Left lung (tissue), 10 donors: ENCODE results near the gene MED17. TPM values are rescaled to one million over a fixed set of nuclear protein-coding genes. Genes with fewer than 3 reads are reported as not detected.
A peak's percentile ranks its signal among the peaks of the same experiment; 100 is the strongest.
"Not testable (repeated sequence)": the region's sequence is repeated elsewhere in the genome, so short reads cannot be mapped to it uniquely, and the experiment has no call there.

Experiments used
- ATAC-seq: fragments of 200-7000 bp; cut with Tn5 transposase; one replicate; pipeline ENCODE4 v1.9.1; 2020; ENCODE audit warnings: moderate library complexity
- DNase-seq, 4 donors: peaks; one replicate each; pipeline ENCODE4 v3.0.0-alpha.2; 2013 to 2020
- H3K27ac ChIP-seq, 2 donors: fragments of 200-600 bp; sonication (generic) in 1 of 2; one replicate each; pipeline versions ENCODE4 v1.5.0 to v1.8.0; 2020 to 2021
- H3K27me3 ChIP-seq, 2 donors: fragments of 200-600 bp; sonication (generic) in 1 of 2; one replicate each; pipeline versions ENCODE4 v1.5.0 to v1.8.0; 2020 to 2021
- H3K36me3 ChIP-seq, 2 donors: fragments of 200-600 bp; sonication (generic) in 1 of 2; one replicate each; pipeline versions ENCODE4 v1.5.0 to v1.8.0; 2020 to 2021
- H3K4me1 ChIP-seq, 2 donors: fragments of 200-600 bp; one replicate each; pipeline ENCODE4 v1.8.0; 2021
- H3K4me3 ChIP-seq, 2 donors: fragments of 200-600 bp; sonication (generic) in 1 of 2; one replicate each; pipeline versions ENCODE4 v1.5.0 to v1.8.0; 2020 to 2021; ENCODE audit warnings: mild to moderate bottlenecking in 1 of 2
- H3K9me3 ChIP-seq, 2 donors: fragments of 200-600 bp; sonication (generic) in 1 of 2; one replicate each; pipeline versions ENCODE4 v1.5.0 to v1.8.0; 2020 to 2021
- CTCF ChIP-seq, 2 donors: fragments of 200-600 bp; sonication (generic) in 1 of 2; IDR thresholded peaks; one replicate each; pipeline versions ENCODE4 v1.5.0 to v1.8.0; 2021; ENCODE audit warnings: antibody characterized with exemption in 2 of 2
- intact Hi-C, 2 donors: fragments of 100-400 bp; cut with DNase I; formaldehyde crosslinking; loops; one replicate each; pipeline versions ENCODE4 v1.11.2 to v1.14.2; 2022
- polyA plus RNA-seq, 6 donors: library from polyadenylated mRNA; unstranded; fragments of 120-200 nt; gene quantifications; one replicate each; pipeline ENCODE4 v1.2.1, GENCODE V29; 2013; ENCODE audit not compliant: insufficient read length in 6 of 6
- total RNA-seq, 2 donors: library from RNA; stranded (reverse); fragmentation: NEBNext Ultra II Directional; extraction: Animal tissue kit (Norgen Biotek cat#: 25700); gene quantifications; one replicate each; pipeline ENCODE4 v1.2.1, GENCODE V29; 2021
- donor health status: DM: no; HTN: yes; CAD: no.
- donor health status: DM: no; HTN: no; CAD: no.

The MED17 gene
- total and polyA plus RNA-seq, 8 donors = 26.3 to 46.0 (median 43.5) TPM

GRCh38 chr11:93773601-93774200, 10.4 kb upstream of the MED17 start:
- Histone ChIP-seq H3K4me3 (no peak overlapping the region), H3K4me1 (no peaks in the 10 kb centered on the region), H3K36me3 (no peaks in the 10 kb centered on the region), H3K27me3 (no peaks in the 10 kb centered on the region), H3K27ac (no peak overlapping the region), H3K9me3 (peaks cover 0 to 8% of the 10 kb centered on the region in 2 donors)
- no peak for ATAC-seq
- DNase-seq = no peak
- no peak for TF ChIP-seq CTCF (IDR thresholded peaks at IDR 0.05)
- intact Hi-C loops = no loop called here

- H3K4me3 ChIP-seq, H3K27ac ChIP-seq, H3K36me3 ChIP-seq, DNase-seq, ATAC-seq, H3K9me3 ChIP-seq, H3K27me3 ChIP-seq, intact Hi-C loops, H3K4me1 ChIP-seq: not testable (repeated sequence)
Measured at GRCh38 chr11:93774560-93774959, 9.5 kb upstream of the MED17 start.

DNA sequence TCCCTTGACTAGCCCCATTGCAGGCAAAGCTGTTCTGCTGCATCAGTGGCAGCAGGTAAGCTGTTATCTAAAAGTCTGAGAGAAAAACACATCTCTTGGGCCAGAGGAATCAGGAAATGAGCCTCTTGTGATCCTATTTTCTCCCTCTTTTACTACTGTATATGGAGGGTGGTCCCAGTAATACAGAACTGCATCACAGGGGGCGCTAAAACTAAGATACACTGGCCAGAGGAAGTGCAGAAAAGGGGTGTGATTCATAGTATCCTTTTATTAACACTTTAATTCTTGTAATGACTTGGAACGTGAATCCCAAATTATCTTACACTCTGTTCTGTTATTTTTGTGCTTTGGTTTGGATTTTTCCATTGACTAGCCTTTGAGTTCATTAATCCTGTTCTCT, 8.8 kb upstream of the MED17 start:
- ATAC-seq = no peak
- peaks cover 0 to 8% of the 10 kb centered on the region in 2 donors for H3K9me3 ChIP-seq

GRCh38 chr11:93783362-93783761, 720 bp upstream of the MED17 start:
- Histone ChIP-seq H3K4me3 (peak overlapping the region; percentile 71 to 78), H3K36me3 (peaks cover 0 to 8% of the 10 kb centered on the region in 2 donors), H3K4me1 (peaks cover 22 to 43% of the 10 kb centered on the region in 2 donors), H3K27ac (peak overlapping the region in 1 of 2 donors; percentile 93), H3K27me3 (no peaks in the 10 kb centered on the region), H3K9me3 (no peaks in the 10 kb centered on the region)
- no peak for ATAC-seq
- intact Hi-C loops = no loop called here
- no peak for DNase-seq
- no peak for TF ChIP-seq CTCF (IDR thresholded peaks at IDR 0.05)

More for the DNA sequence above, 8.8 kb upstream of the MED17 start:
- H3K27ac ChIP-seq = no peak overlapping the region
- H3K27me3 ChIP-seq = no peaks in the 10 kb centered on the region
- H3K36me3 ChIP-seq = no peaks in the 10 kb centered on the region
- no peak overlapping the region for H3K4me3 ChIP-seq
- no peak for TF ChIP-seq CTCF (IDR thresholded peaks at IDR 0.05)
- no peaks in the 10 kb centered on the region for H3K4me1 ChIP-seq
- no peak for DNase-seq
- intact Hi-C loops = no loop called here

DNA sequence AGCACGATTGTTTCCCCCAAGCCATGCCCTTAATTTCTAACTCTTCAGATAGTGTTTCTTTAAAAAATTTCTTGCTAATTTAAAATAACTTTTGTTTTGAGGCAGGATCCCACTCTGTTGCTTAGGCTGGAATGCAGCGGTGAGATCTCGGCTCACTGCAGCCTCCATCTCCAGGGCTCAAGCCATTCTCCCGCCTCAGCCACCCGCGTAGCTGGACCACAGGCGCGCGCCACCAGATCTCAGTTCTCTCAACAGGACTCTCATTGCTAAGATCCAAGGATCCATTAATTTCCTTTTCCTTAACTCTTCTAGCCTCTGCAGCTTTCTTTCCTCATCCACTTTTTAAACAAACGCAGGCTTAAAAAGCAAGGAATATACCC, 327 bp upstream of the MED17 start:
- peaks cover 0 to 12% of the 10 kb centered on the region in 2 donors for H3K36me3 ChIP-seq
- intact Hi-C loops = no loop called here
- H3K4me1 ChIP-seq = peaks cover 22 to 43% of the 10 kb centered on the region in 2 donors
- no peak for TF ChIP-seq CTCF (IDR thresholded peaks at IDR 0.05)
- ATAC-seq (peak; percentile 44), DNase-seq (no peak)
- peak overlapping the region; percentile 71 to 78 for H3K4me3 ChIP-seq
- H3K9me3 ChIP-seq = no peaks in the 10 kb centered on the region
- peak overlapping the region; percentile 93 to 95 for H3K27ac ChIP-seq
- no peaks in the 10 kb centered on the region for H3K27me3 ChIP-seq

DNA sequence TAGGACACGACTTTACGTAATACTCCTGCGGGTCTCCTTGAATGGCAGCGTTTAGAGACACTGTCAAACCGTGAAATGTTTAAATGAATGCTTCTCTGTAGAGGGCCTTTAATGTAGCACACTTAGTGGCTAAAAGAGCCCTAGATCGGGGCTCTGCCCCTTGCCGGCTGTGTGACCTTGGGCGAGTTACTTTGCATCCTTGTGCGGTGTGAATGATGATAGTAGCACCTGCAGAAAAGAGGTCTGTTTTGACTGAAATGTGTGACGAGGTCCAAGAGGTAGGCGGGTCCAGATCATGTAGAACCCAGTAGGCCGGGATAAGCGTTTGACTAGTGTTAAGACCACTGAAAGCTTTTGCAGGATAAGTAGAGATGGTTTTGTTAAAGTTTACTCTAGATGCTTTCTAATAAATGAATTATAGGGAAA, 866 bp downstream of the MED17 start:
- Histone ChIP-seq H3K4me3 (peak overlapping the region; percentile 71 to 78), H3K27ac (peak overlapping the region; percentile 93 to 95), H3K4me1 (peaks cover 22 to 43% of the 10 kb centered on the region in 2 donors), H3K36me3 (peaks cover 0 to 24% of the 10 kb centered on the region in 2 donors), H3K9me3 (no peaks in the 10 kb centered on the region), H3K27me3 (no peaks in the 10 kb centered on the region)
- DNase-seq (peak in 1 of 4 donors; percentile 8), ATAC-seq (peak; percentile 15)
- intact Hi-C loops = no loop called here
- TF ChIP-seq CTCF (IDR thresholded peaks at IDR 0.05) = no peak
